Keratinocyte (primary cell): ENCODE data around the gene ACBD4. TPM values are rescaled to one million over a fixed set of nuclear protein-coding genes. Genes with fewer than 3 reads are reported as not detected.

Experiments
- DNase-seq: peaks from one replicate; pipeline ENCODE4 v3.0.0-alpha.2; 2011; ENCODE audit warnings: low read depth, missing footprints, low spot score
- FAIRE-seq: peaks from 2 replicates; lab custom pipeline; 2011; peaks lifted over from hg19 to GRCh38; lab: Jason Lieb, UNC
- H2AFZ ChIP-seq: 2 replicates; pipeline ENCODE4 v1.6.0; 2012; ENCODE audit warnings: low read length, control low read depth, inconsistent platforms; ENCODE audit not compliant: control insufficient read depth
- H3K27ac ChIP-seq: 2 replicates; pipeline ENCODE4 v1.5.1; 2011; ENCODE audit warnings: low read length; ENCODE audit not compliant: control insufficient read depth, insufficient read depth
- H3K27me3 ChIP-seq: 3 replicates; pipeline ENCODE4 v1.6.0; 2011; ENCODE audit warnings: low read length; ENCODE audit not compliant: control insufficient read depth, insufficient read depth; ENCODE audit errors: extremely low read depth
- H3K36me3 ChIP-seq, 2 experiments: 2 replicates in 1 of 2; 3 replicates in 1 of 2; pipeline ENCODE4 v1.5.1; 2011; ENCODE audit warnings: low read length in 2 of 2, mild to moderate bottlenecking in 1 of 2; ENCODE audit not compliant: control insufficient read depth in 2 of 2, insufficient read depth in 2 of 2; ENCODE audit errors: extremely low read depth in 1 of 2
- H3K4me1 ChIP-seq: 3 replicates; pipeline ENCODE4 v1.5.1; 2011; ENCODE audit warnings: low read length; ENCODE audit not compliant: control insufficient read depth, insufficient read depth; ENCODE audit errors: extremely low read depth
- H3K4me2 ChIP-seq: 3 replicates; pipeline ENCODE4 v1.6.0; 2011; ENCODE audit warnings: low read depth, low read length; ENCODE audit not compliant: control insufficient read depth, insufficient read depth; ENCODE audit errors: extremely low read depth
- H3K4me3 ChIP-seq, 3 experiments: fragments of 200-600 bp in 1 of 3; sonication (generic) in 1 of 3; 2 replicates in 2 of 3; 3 replicates in 1 of 3; pipeline ENCODE4 v1.5.1; 2011 to 2016; ENCODE audit warnings: low read length in 3 of 3, mild to moderate bottlenecking in 3 of 3, control low read depth in 2 of 3, inconsistent platforms in 1 of 3, low read depth in 1 of 3, mixed read lengths in 1 of 3, mixed run types in 1 of 3, moderate library complexity in 1 of 3; ENCODE audit not compliant: control insufficient read depth in 2 of 3, insufficient read depth in 2 of 3; ENCODE audit errors: extremely low read depth in 1 of 3
- H3K79me2 ChIP-seq: 2 replicates; pipeline ENCODE4 v1.6.0; 2012; ENCODE audit warnings: low read length; ENCODE audit not compliant: control insufficient read depth, insufficient read depth
- H3K9ac ChIP-seq: 3 replicates; pipeline ENCODE4 v1.6.0; 2011; ENCODE audit warnings: low read length; ENCODE audit not compliant: control insufficient read depth, insufficient read depth; ENCODE audit errors: extremely low read depth
- H3K9me1 ChIP-seq: 3 replicates; pipeline ENCODE4 v1.6.0; 2011; ENCODE audit warnings: low read length; ENCODE audit not compliant: control insufficient read depth, insufficient read depth; ENCODE audit errors: extremely low read depth
- H3K9me3 ChIP-seq: 2 replicates; pipeline ENCODE4 v1.5.1; 2012; ENCODE audit warnings: low read depth, low read length; ENCODE audit not compliant: control insufficient read depth
- H4K20me1 ChIP-seq: 3 replicates; pipeline ENCODE4 v1.6.0; 2011; ENCODE audit warnings: low read length; ENCODE audit not compliant: control insufficient read depth, insufficient read depth; ENCODE audit errors: extremely low read depth
- CTCF ChIP-seq, 3 experiments: IDR thresholded peaks in 1 of 3; conservative IDR thresholded peaks in 1 of 3; optimal IDR thresholded peaks in 1 of 3; 2 replicates in 2 of 3; 3 replicates in 1 of 3; pipeline versions ENCODE3 to v1.5.1; 2011; ENCODE audit warnings: low read length in 3 of 3, mild to moderate bottlenecking in 3 of 3, moderate library complexity in 2 of 3, control low read depth in 1 of 3, inconsistent platforms in 1 of 3; ENCODE audit not compliant: insufficient read depth in 2 of 3; ENCODE audit errors: extremely low read depth in 1 of 3
- EZH2 ChIP-seq: IDR thresholded peaks from one replicate; pipeline ENCODE4 v1.6.1; 2012; ENCODE audit warnings: inconsistent platforms, mild to moderate bottlenecking, low read length, moderate library complexity
- dilution Hi-C: fragments of 300-500 bp; cut with MboI; formaldehyde crosslinking; loops from one replicate; pipeline ENCODE4 v1.7.0; 2020; ENCODE audit warnings: low sequenced_read_pairs; ENCODE audit not compliant: extremely low pct_ligation_motif_present
- polyA plus RNA-seq, 5 experiments: library from polyadenylated mRNA; depleted of rRNA in 3 of 5; stranded (reverse) in 3 of 5; stranded (forward) in 1 of 5; unstranded in 1 of 5; fragments of >200 nt; gene quantifications; 1 replicate in 1 of 5; 2 replicates in 3 of 5; 3 replicates in 1 of 5; pipeline versions ENCODE4 v1.2.1 to v1.2.3, GENCODE V29; 2011 to 2012; ENCODE audit warnings: missing spikeins in 2 of 5, low read depth in 1 of 5, low replicate concordance in 1 of 5

ACBD4 gene
- polyA plus RNA-seq, 1 donor (not counting 4 experiments of a cell fraction or from before 2014, with no cell fraction given) = 2.6 TPM

GRCh38 chr17:45143094-45143670 lies 7.7 kb downstream of the ACBD4 start:
- dilution Hi-C loops = no loop called here
- Histone ChIP-seq H3K9me3 (no peaks in the 10 kb centered on the region), H3K27me3 (no peaks in the 10 kb centered on the region), H2AFZ (peak overlapping the region; percentile 37), H3K36me3 (no peaks in the 10 kb centered on the region), H3K4me3 (no peak overlapping the region), H3K4me2 (peak overlapping the region; percentile 87), H3K27ac (no peak overlapping the region), H3K4me1 (peaks cover 27% of the 10 kb centered on the region), H3K9me1 (no peaks in the 10 kb centered on the region), H4K20me1 (no peaks in the 10 kb centered on the region), H3K79me2 (no peaks in the 10 kb centered on the region), H3K9ac (peak overlapping the region; percentile 79)
- DNase-seq (no peak), FAIRE-seq (no peak)
- TF ChIP-seq EZH2 (no peak), CTCF (optimal IDR thresholded peaks at IDR 0.05 in 1 of 3, IDR thresholded peaks at IDR 0.05 in 1 of 3, conservative IDR thresholded peaks at IDR 0.05 in 1 of 3; ENCODE audit: extremely low read depth in 1 of 3, insufficient read depth in 2 of 3, low read length in 3 of 3) (no peak)

GRCh38 chr17:45143767-45144198 lies 8.3 kb downstream of the ACBD4 start:
- peak overlapping the region; percentile 79 for H3K9ac ChIP-seq
- H2AFZ ChIP-seq = peak overlapping the region; percentile 67
- peak overlapping the region in 2 of 3 experiments; percentile 58 to 60 for H3K4me3 ChIP-seq
- H3K79me2 ChIP-seq = peaks cover 4% of the 10 kb centered on the region
- H3K4me1 ChIP-seq = peaks cover 27% of the 10 kb centered on the region
- no peak for DNase-seq
- dilution Hi-C loops = no loop called here
- H3K9me3 ChIP-seq = no peaks in the 10 kb centered on the region
- H3K9me1 ChIP-seq = no peaks in the 10 kb centered on the region
- TF ChIP-seq EZH2 (no peak), CTCF (optimal IDR thresholded peaks at IDR 0.05 in 1 of 3, IDR thresholded peaks at IDR 0.05 in 1 of 3, conservative IDR thresholded peaks at IDR 0.05 in 1 of 3; ENCODE audit: extremely low read depth in 1 of 3, insufficient read depth in 2 of 3, low read length in 3 of 3) (no peak)
- H3K27ac ChIP-seq = peak overlapping the region; percentile 61
- H3K36me3 ChIP-seq = no peaks in the 10 kb centered on the region
- H3K4me2 ChIP-seq = peak overlapping the region; percentile 87
- no peak for FAIRE-seq
- no peaks in the 10 kb centered on the region for H3K27me3 ChIP-seq
- H4K20me1 ChIP-seq = no peaks in the 10 kb centered on the region
